HEK293 (cell line): ENCODE measurements around the gene FCHSD1.

Experiments used
- FEZF1 ChIP-seq: fragments of 450-650 bp; formaldehyde crosslinking; IDR thresholded peaks from 2 replicates; pipeline ENCODE4 v1.5.1; 2016; ENCODE audit warnings: missing biosample characterization, missing genetic modification characterization
- GLIS1 ChIP-seq: fragments of 450-650 bp; formaldehyde crosslinking; IDR thresholded peaks from 2 replicates; pipeline ENCODE4 v1.5.1; 2016; ENCODE audit warnings: missing biosample characterization, missing genetic modification characterization
- MZF1 ChIP-seq: fragments of 450-650 bp; formaldehyde crosslinking; IDR thresholded peaks from 2 replicates; pipeline ENCODE4 v1.5.1; 2017; ENCODE audit warnings: missing biosample characterization, missing genetic modification characterization, borderline replicate concordance
- TCF7L2 ChIP-seq: IDR thresholded peaks from 2 replicates; pipeline ENCODE4 v1.6.1; 2011; ENCODE audit warnings: low read depth, mild to moderate bottlenecking, inconsistent platforms, low read length, moderate library complexity, borderline replicate concordance
- YY1 ChIP-seq: fragments of 450-650 bp; formaldehyde crosslinking; IDR thresholded peaks from 2 replicates; pipeline ENCODE4 v1.5.1; 2018; ENCODE audit warnings: missing biosample characterization, missing genetic modification characterization
- ZBTB20 ChIP-seq: fragments of 450-650 bp; formaldehyde crosslinking; IDR thresholded peaks from 2 replicates; pipeline ENCODE4 v1.5.1; 2016; ENCODE audit warnings: missing biosample characterization, missing genetic modification characterization
- ZBTB8A ChIP-seq: fragments of 450-650 bp; formaldehyde crosslinking; IDR thresholded peaks from 2 replicates; pipeline ENCODE4 v1.5.1; 2016; ENCODE audit warnings: missing biosample characterization, missing genetic modification characterization
- ZNF114 ChIP-seq: fragments of 450-650 bp; formaldehyde crosslinking; IDR thresholded peaks from 2 replicates; pipeline ENCODE4 v1.5.0; 2017; ENCODE audit warnings: missing biosample characterization, missing genetic modification characterization
- ZNF146 ChIP-seq: fragments of 450-650 bp; formaldehyde crosslinking; IDR thresholded peaks from 2 replicates; pipeline ENCODE4 v1.5.1; 2016; ENCODE audit warnings: missing biosample characterization, missing genetic modification characterization
- ZNF174 ChIP-seq: fragments of 450-650 bp; formaldehyde crosslinking; IDR thresholded peaks from 2 replicates; pipeline ENCODE4 v1.5.0; 2017; ENCODE audit warnings: missing biosample characterization, mild to moderate bottlenecking, missing genetic modification characterization
- ZNF223 ChIP-seq: fragments of 450-650 bp; formaldehyde crosslinking; IDR thresholded peaks from 2 replicates; pipeline ENCODE4 v1.5.1; 2016; ENCODE audit warnings: missing biosample characterization, missing genetic modification characterization
- ZNF248 ChIP-seq: fragments of 450-650 bp; formaldehyde crosslinking; IDR thresholded peaks from 2 replicates; pipeline ENCODE4 v1.5.1; 2017; ENCODE audit warnings: missing biosample characterization, missing genetic modification characterization
- ZNF311 ChIP-seq: fragments of 450-650 bp; formaldehyde crosslinking; IDR thresholded peaks from 2 replicates; pipeline ENCODE4 v1.5.1; 2017; ENCODE audit warnings: missing biosample characterization, missing genetic modification characterization, borderline replicate concordance
- ZNF324 ChIP-seq: fragments of 450-650 bp; formaldehyde crosslinking; IDR thresholded peaks from 2 replicates; pipeline ENCODE4 v1.5.1; 2016; ENCODE audit warnings: missing biosample characterization, missing genetic modification characterization
- ZNF335 ChIP-seq: fragments of 450-650 bp; formaldehyde crosslinking; conservative IDR thresholded peaks from 2 replicates; pipeline ENCODE4 v1.5.1; 2016; ENCODE audit warnings: missing biosample characterization, missing genetic modification characterization
- ZNF37A ChIP-seq: fragments of 450-650 bp; IDR thresholded peaks from 2 replicates; pipeline ENCODE4 v1.5.1; 2018; ENCODE audit warnings: missing biosample characterization, missing genetic modification characterization
- ZNF394 ChIP-seq: fragments of 450-650 bp; formaldehyde crosslinking; IDR thresholded peaks from 2 replicates; pipeline ENCODE4 v1.5.1; 2016; ENCODE audit warnings: missing biosample characterization, missing genetic modification characterization, mild to moderate bottlenecking, moderate library complexity, borderline replicate concordance
- ZNF404 ChIP-seq: fragments of 450-650 bp; formaldehyde crosslinking; IDR thresholded peaks from 2 replicates; pipeline ENCODE4 v1.5.1; 2017; ENCODE audit warnings: missing biosample characterization, missing genetic modification characterization
- ZNF433 ChIP-seq: fragments of 450-650 bp; formaldehyde crosslinking; IDR thresholded peaks from 2 replicates; pipeline ENCODE4 v1.5.1; 2016; ENCODE audit warnings: missing biosample characterization, missing genetic modification characterization, low read depth
- ZNF549 ChIP-seq: fragments of 450-650 bp; IDR thresholded peaks from 2 replicates; pipeline ENCODE4 v1.5.1; 2018; ENCODE audit warnings: missing biosample characterization, missing genetic modification characterization, mild to moderate bottlenecking, inconsistent platforms, moderate library complexity
- ZNF561 ChIP-seq: fragments of 450-650 bp; IDR thresholded peaks from 2 replicates; pipeline ENCODE4 v1.5.1; 2018; ENCODE audit warnings: missing biosample characterization, missing genetic modification characterization, borderline replicate concordance
- ZNF624 ChIP-seq: fragments of 450-650 bp; formaldehyde crosslinking; IDR thresholded peaks from 2 replicates; pipeline ENCODE4 v1.5.1; 2017; ENCODE audit warnings: missing biosample characterization, missing genetic modification characterization
- ZNF626 ChIP-seq: fragments of 450-650 bp; sonication (Bioruptor Pico); formaldehyde crosslinking; IDR thresholded peaks from 2 replicates; pipeline ENCODE4 v1.5.1; 2018; ENCODE audit warnings: missing biosample characterization, missing genetic modification characterization, inconsistent platforms
- ZNF654 ChIP-seq: fragments of 450-650 bp; formaldehyde crosslinking; IDR thresholded peaks from 2 replicates; pipeline ENCODE4 v1.5.1; 2016; ENCODE audit warnings: low read depth, missing biosample characterization, missing genetic modification characterization
- ZNF707 ChIP-seq: fragments of 450-650 bp; formaldehyde crosslinking; IDR thresholded peaks from 2 replicates; pipeline ENCODE4 v1.5.1; 2016; ENCODE audit warnings: missing biosample characterization, missing genetic modification characterization
- ZNF777 ChIP-seq: fragments of 450-650 bp; formaldehyde crosslinking; IDR thresholded peaks from 2 replicates; pipeline ENCODE4 v1.5.1; 2017; ENCODE audit warnings: missing biosample characterization, missing genetic modification characterization, borderline replicate concordance
- ZNF785 ChIP-seq: fragments of 450-650 bp; formaldehyde crosslinking; IDR thresholded peaks from 2 replicates; pipeline ENCODE4 v1.5.1; 2016; ENCODE audit warnings: missing biosample characterization, missing genetic modification characterization
- ZNF830 ChIP-seq: fragments of 450-650 bp; IDR thresholded peaks from 2 replicates; pipeline ENCODE4 v1.5.0; 2018; ENCODE audit warnings: missing biosample characterization, missing genetic modification characterization, low read depth, mild to moderate bottlenecking, moderate library complexity
- ZSCAN23 ChIP-seq: fragments of 450-650 bp; formaldehyde crosslinking; IDR thresholded peaks from 2 replicates; pipeline ENCODE4 v1.5.1; 2016; ENCODE audit warnings: missing biosample characterization, missing genetic modification characterization
- TF ChIP-seq, protein P1 (sequence below): fragments of 450-650 bp; IDR thresholded peaks from 2 replicates; pipeline ENCODE4 v1.5.1; 2018; ENCODE audit warnings: missing biosample characterization, mild to moderate bottlenecking, missing genetic modification characterization
- TF ChIP-seq, protein P2 (sequence below): fragments of 450-650 bp; formaldehyde crosslinking; IDR thresholded peaks from 2 replicates; pipeline ENCODE4 v1.5.1; 2017; ENCODE audit warnings: missing biosample characterization, missing genetic modification characterization
- TF ChIP-seq, protein P3 (sequence below): fragments of 450-650 bp; formaldehyde crosslinking; IDR thresholded peaks from 2 replicates; pipeline ENCODE4 v1.5.1; 2016; ENCODE audit warnings: missing biosample characterization, missing genetic modification characterization
- TF ChIP-seq, protein P4 (sequence below): fragments of 450-650 bp; formaldehyde crosslinking; IDR thresholded peaks from 2 replicates; pipeline ENCODE4 v1.5.1; 2016; ENCODE audit warnings: missing biosample characterization, missing genetic modification characterization

Gene FCHSD1

DNA sequence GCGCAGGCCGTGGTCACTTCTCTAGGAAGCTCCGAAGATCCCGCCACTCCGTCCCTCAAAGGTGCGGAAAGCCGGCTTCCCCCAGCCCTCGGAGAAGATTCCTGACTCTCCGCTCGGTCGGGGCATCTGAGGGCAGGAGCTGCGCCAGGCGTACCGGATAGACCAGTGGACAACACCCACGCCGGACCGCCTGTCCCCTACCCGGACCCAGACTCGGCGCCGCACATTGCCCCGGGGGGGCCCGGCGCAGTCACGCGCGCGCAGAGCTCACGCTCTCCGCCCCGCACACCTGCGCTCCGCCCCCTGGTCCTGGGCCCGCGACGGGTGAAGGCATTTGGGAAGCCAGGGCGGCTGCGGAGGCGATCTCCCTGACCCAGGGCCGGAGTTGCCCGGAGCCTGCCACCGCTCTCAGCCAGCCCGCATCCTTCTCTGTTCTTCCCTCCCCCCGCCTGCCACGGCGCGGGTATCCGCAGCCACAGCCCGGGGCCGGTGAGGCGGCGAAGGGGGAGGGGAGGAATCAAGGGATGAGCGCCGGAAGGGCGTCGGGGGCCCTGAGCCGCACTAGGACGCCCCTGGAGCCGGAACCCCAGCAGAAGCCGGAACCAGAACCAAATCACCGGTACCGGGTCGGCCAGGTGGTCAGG, 14.0 kb downstream of the FCHSD1 start (continued):
- TF ChIP-seq ZNF404 (tag by site-specific recombination) (no peak), ZNF777 (tag by site-specific recombination) (peak; percentile 56; the same call in 1 of the 2 replicates), ZNF785 (no peak), ZNF561 (no peak), ZNF394 (no peak), TCF7L2 (no peak), MZF1 (tag by site-specific recombination) (no peak), ZNF624 (no peak), ZNF311 (tag by site-specific recombination) (no peak), ZNF626 (tag by site-specific recombination) (no peak), ZNF830 (tag by site-specific recombination) (no peak), ZSCAN23 (tag by site-specific recombination) (no peak), ZNF37A (tag by site-specific recombination) (no peak), ZNF174 (tag by site-specific recombination) (no peak), ZNF146 (tag by site-specific recombination) (no peak), ZBTB20 (tag by site-specific recombination) (peak; percentile 90), YY1 (tag by site-specific recombination) (0 out of 2 replicates have a peak, but pooled peaks have one; percentile 18), ZNF549 (no peak), ZNF324 (no peak), ZNF654 (no peak), ZNF335 (tag by site-specific recombination) (peak; percentile 87), FEZF1 (tag by site-specific recombination) (no peak), ZNF114 (tag by site-specific recombination) (no peak), ZBTB8A (tag by site-specific recombination) (0 out of 2 replicates have a peak, but pooled peaks have one; percentile 37), ZNF248 (tag by site-specific recombination) (no peak), GLIS1 (peak; percentile 62), ZNF433 (tag by site-specific recombination) (no peak), ZNF707 (tag by site-specific recombination) (no peak), ZNF223 (tag by site-specific recombination) (no peak)
- TF ChIP-seq, protein P1, sequence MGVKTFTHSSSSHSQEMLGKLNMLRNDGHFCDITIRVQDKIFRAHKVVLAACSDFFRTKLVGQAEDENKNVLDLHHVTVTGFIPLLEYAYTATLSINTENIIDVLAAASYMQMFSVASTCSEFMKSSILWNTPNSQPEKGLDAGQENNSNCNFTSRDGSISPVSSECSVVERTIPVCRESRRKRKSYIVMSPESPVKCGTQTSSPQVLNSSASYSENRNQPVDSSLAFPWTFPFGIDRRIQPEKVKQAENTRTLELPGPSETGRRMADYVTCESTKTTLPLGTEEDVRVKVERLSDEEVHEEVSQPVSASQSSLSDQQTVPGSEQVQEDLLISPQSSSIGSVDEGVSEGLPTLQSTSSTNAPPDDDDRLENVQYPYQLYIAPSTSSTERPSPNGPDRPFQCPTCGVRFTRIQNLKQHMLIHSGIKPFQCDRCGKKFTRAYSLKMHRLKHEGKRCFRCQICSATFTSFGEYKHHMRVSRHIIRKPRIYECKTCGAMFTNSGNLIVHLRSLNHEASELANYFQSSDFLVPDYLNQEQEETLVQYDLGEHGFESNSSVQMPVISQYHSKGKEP (tag by site-specific recombination) = no peak
- TF ChIP-seq, protein P2, sequence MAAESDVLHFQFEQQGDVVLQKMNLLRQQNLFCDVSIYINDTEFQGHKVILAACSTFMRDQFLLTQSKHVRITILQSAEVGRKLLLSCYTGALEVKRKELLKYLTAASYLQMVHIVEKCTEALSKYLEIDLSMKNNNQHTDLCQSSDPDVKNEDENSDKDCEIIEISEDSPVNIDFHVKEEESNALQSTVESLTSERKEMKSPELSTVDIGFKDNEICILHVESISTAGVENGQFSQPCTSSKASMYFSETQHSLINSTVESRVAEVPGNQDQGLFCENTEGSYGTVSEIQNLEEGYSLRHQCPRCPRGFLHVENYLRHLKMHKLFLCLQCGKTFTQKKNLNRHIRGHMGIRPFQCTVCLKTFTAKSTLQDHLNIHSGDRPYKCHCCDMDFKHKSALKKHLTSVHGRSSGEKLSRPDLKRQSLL (tag by site-specific recombination) = no peak
- TF ChIP-seq, protein P3, sequence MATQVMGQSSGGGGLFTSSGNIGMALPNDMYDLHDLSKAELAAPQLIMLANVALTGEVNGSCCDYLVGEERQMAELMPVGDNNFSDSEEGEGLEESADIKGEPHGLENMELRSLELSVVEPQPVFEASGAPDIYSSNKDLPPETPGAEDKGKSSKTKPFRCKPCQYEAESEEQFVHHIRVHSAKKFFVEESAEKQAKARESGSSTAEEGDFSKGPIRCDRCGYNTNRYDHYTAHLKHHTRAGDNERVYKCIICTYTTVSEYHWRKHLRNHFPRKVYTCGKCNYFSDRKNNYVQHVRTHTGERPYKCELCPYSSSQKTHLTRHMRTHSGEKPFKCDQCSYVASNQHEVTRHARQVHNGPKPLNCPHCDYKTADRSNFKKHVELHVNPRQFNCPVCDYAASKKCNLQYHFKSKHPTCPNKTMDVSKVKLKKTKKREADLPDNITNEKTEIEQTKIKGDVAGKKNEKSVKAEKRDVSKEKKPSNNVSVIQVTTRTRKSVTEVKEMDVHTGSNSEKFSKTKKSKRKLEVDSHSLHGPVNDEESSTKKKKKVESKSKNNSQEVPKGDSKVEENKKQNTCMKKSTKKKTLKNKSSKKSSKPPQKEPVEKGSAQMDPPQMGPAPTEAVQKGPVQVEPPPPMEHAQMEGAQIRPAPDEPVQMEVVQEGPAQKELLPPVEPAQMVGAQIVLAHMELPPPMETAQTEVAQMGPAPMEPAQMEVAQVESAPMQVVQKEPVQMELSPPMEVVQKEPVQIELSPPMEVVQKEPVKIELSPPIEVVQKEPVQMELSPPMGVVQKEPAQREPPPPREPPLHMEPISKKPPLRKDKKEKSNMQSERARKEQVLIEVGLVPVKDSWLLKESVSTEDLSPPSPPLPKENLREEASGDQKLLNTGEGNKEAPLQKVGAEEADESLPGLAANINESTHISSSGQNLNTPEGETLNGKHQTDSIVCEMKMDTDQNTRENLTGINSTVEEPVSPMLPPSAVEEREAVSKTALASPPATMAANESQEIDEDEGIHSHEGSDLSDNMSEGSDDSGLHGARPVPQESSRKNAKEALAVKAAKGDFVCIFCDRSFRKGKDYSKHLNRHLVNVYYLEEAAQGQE (tag by site-specific recombination) = no peak
- TF ChIP-seq, protein P4, sequence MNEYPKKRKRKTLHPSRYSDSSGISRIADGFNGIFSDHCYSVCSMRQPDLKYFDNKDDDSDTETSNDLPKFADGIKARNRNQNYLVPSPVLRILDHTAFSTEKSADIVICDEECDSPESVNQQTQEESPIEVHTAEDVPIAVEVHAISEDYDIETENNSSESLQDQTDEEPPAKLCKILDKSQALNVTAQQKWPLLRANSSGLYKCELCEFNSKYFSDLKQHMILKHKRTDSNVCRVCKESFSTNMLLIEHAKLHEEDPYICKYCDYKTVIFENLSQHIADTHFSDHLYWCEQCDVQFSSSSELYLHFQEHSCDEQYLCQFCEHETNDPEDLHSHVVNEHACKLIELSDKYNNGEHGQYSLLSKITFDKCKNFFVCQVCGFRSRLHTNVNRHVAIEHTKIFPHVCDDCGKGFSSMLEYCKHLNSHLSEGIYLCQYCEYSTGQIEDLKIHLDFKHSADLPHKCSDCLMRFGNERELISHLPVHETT (tag by site-specific recombination) = no peak
